SK-N-MC (cell line): Measurements from ENCODE around the gene VPS35L.

ENCODE experiments used
- DNase-seq: peaks from one replicate; pipeline ENCODE4 v3.0.0-alpha.2; 2011; ENCODE audit warnings: low read depth, low spot score
- H3K27ac ChIP-seq: fragments of 200-600 bp; sonication (generic); 2 replicates; pipeline ENCODE4 v1.5.1; 2016; ENCODE audit warnings: mixed run types
- H3K36me3 ChIP-seq: fragments of 200-600 bp; sonication (generic); 2 replicates; pipeline ENCODE4 v1.6.1; 2017; ENCODE audit warnings: antibody characterized with exemption, low read length, mixed read lengths; ENCODE audit not compliant: insufficient read depth
- H3K4me3 ChIP-seq: fragments of 200-600 bp; sonication (generic); 2 replicates; pipeline ENCODE4 v1.5.1; 2016
- H3K9ac ChIP-seq: fragments of 200-600 bp; sonication (generic); 2 replicates; pipeline ENCODE4 v1.8.0; 2017; ENCODE audit warnings: mixed run types, mixed read lengths; ENCODE audit not compliant: insufficient read length
- H3K9me3 ChIP-seq: fragments of 200-600 bp; sonication (generic); 2 replicates; pipeline ENCODE4 v1.6.1; 2017; ENCODE audit warnings: low read depth, mild to moderate bottlenecking, antibody characterized with exemption, low read length, moderate library complexity, mixed read lengths
- EZH2 ChIP-seq: fragments of 200-600 bp; sonication (generic); IDR thresholded peaks from one replicate; pipeline ENCODE4 v1.6.1; 2017; ENCODE audit warnings: antibody characterized with exemption
- FOXP2 ChIP-seq: optimal IDR thresholded peaks from 2 replicates; pipeline ENCODE3; 2011; ENCODE audit warnings: mild to moderate bottlenecking, moderate library complexity; ENCODE audit not compliant: insufficient read depth; ENCODE audit errors: extremely low read length, control extremely low read depth
- POLR2AphosphoS5 ChIP-seq: IDR thresholded peaks from 2 replicates; pipeline ENCODE4 v1.6.1; 2012; ENCODE audit warnings: mild to moderate bottlenecking, low read depth, low read length, borderline replicate concordance

VPS35L gene

GRCh38 chr16:19717314-19717713 lies 161.8 kb downstream of the VPS35L start:
- Histone ChIP-seq H3K27ac (peak overlapping the region; percentile 15; the same call in 1 of the 2 replicates), H3K4me3 (peak overlapping the region; percentile 88), H3K9me3 (no peaks in the 10 kb centered on the region), H3K9ac (peak overlapping the region; percentile 92), H3K36me3 (peaks cover 26% of the 10 kb centered on the region)
- no peak for TF ChIP-seq FOXP2
- TF ChIP-seq POLR2AphosphoS5: no peak
- TF ChIP-seq EZH2: no peak
- DNase-seq: no peak

- Histone ChIP-seq H3K9ac (peak within 1 kb of the TSS; percentile 92), H3K36me3 (peaks cover 25% of the 10 kb centered on the region), H3K4me3 (peak within 1 kb of the TSS; percentile 88), H3K27ac (peak within 1 kb of the TSS; percentile 15; the same call in 1 of the 2 replicates), H3K9me3 (no peaks in the 10 kb centered on the region)
- DNase-seq: no peak
- peak; percentile 84 for TF ChIP-seq POLR2AphosphoS5
- no peak for TF ChIP-seq FOXP2
These were observed 162.5 kb downstream of the VPS35L start, which contains the start of the genes IQCK and KNOP1 for GRCh38 chr16:19717741-19718623. IQCK (plus strand) TSS chr16:19718271; CDS start chr16:19718307, 36 bp downstream. KNOP1 (minus strand) TSS chr16:19718227; CDS start chr16:19715035, 3,192 bp downstream.

- no peaks in the 10 kb centered on the region for H3K9me3 ChIP-seq
- peak overlapping the region; percentile 92 for H3K9ac ChIP-seq
- H3K27ac ChIP-seq: no peak overlapping the region
- H3K36me3 ChIP-seq: peaks cover 21% of the 10 kb centered on the region
- no peak for DNase-seq
- no peak for TF ChIP-seq EZH2
- TF ChIP-seq FOXP2: no peak
- TF ChIP-seq POLR2AphosphoS5: no peak
- peak overlapping the region; percentile 88 for H3K4me3 ChIP-seq
These were observed 163.1 kb downstream of the VPS35L start for GRCh38 chr16:19718624-19718965.

- Histone ChIP-seq H3K36me3 (no peaks in the 10 kb centered on the region), H3K9me3 (no peaks in the 10 kb centered on the region), H3K4me3 (no peak overlapping the region), H3K9ac (no peak overlapping the region), H3K27ac (no peak overlapping the region)
- no peak for DNase-seq
- TF ChIP-seq POLR2AphosphoS5: no peak
- TF ChIP-seq EZH2: no peak
- no peak for TF ChIP-seq FOXP2
These were observed 166.9 kb downstream of the VPS35L start for GRCh38 chr16:19722269-19722952.

GRCh38 chr16:19722981-19723380 lies 167.5 kb downstream of the VPS35L start:
- Histone ChIP-seq H3K9ac (no peak overlapping the region), H3K9me3 (no peaks in the 10 kb centered on the region), H3K27ac (no peak overlapping the region), H3K4me3 (no peak overlapping the region), H3K36me3 (no peaks in the 10 kb centered on the region)
- no peak for DNase-seq
- TF ChIP-seq FOXP2: no peak
- no peak for TF ChIP-seq POLR2AphosphoS5
- TF ChIP-seq EZH2: no peak

GRCh38 chr16:19728636-19728965 lies 173.1 kb downstream of the VPS35L start:
- H3K9me3 ChIP-seq: no peaks in the 10 kb centered on the region
- no peak overlapping the region for H3K9ac ChIP-seq
- DNase-seq: no peak
- no peaks in the 10 kb centered on the region for H3K36me3 ChIP-seq
- H3K27ac ChIP-seq: no peak overlapping the region
- TF ChIP-seq EZH2 (no peak), POLR2AphosphoS5 (no peak), FOXP2 (no peak)
- H3K4me3 ChIP-seq: no peak overlapping the region

- Histone ChIP-seq H3K36me3 (no peaks in the 10 kb centered on the region), H3K4me3 (no peak overlapping the region), H3K9me3 (no peaks in the 10 kb centered on the region), H3K9ac (no peak overlapping the region), H3K27ac (no peak overlapping the region)
- no peak for TF ChIP-seq POLR2AphosphoS5
- TF ChIP-seq EZH2: no peak
- TF ChIP-seq FOXP2: no peak
- no peak for DNase-seq
These were observed 178.0 kb downstream of the VPS35L start for GRCh38 chr16:19733551-19733950.

- H3K27ac ChIP-seq: no peak overlapping the region
- no peak for TF ChIP-seq EZH2
- no peak for TF ChIP-seq FOXP2
- no peaks in the 10 kb centered on the region for H3K9me3 ChIP-seq
- no peak overlapping the region for H3K9ac ChIP-seq
- no peak for DNase-seq
- no peaks in the 10 kb centered on the region for H3K36me3 ChIP-seq
- no peak overlapping the region for H3K4me3 ChIP-seq
These were observed 179.8 kb downstream of the VPS35L start for GRCh38 chr16:19735074-19735867.
